Neural cell (in vitro differentiated cells): ENCODE results near the gene ZBTB8A. TPM values are rescaled to one million over a fixed set of nuclear protein-coding genes. Genes with fewer than 3 reads are reported as not detected.

Experiments
- H2AFZ ChIP-seq: fragments of 200-600, 300-800 bp; sonication (generic), shearing (Covaris generic); 2 replicates; pipeline ENCODE4 v1.6.0; 2014; ENCODE audit warnings: low read depth, mild to moderate bottlenecking, antibody characterized with exemption, low read length, moderate library complexity
- H3F3A ChIP-seq: fragments of 200-600 bp; shearing (Covaris generic); 2 replicates; pipeline ENCODE4 v1.6.1; 2016; ENCODE audit warnings: mild to moderate bottlenecking, moderate library complexity, mixed read lengths, antibody characterized with exemption, low read length; ENCODE audit not compliant: insufficient read depth, poor library complexity, severe bottlenecking
- H3K27ac ChIP-seq: fragments of 200-600, 300-800 bp; sonication (generic), shearing (Covaris generic); 2 replicates; pipeline ENCODE4 v1.5.1; 2014; ENCODE audit warnings: mild to moderate bottlenecking, low read length, moderate library complexity
- H3K27me3 ChIP-seq: fragments of 300-800, 200-600 bp; sonication (generic), shearing (Covaris generic); 2 replicates; pipeline ENCODE4 v1.6.0; 2014; ENCODE audit warnings: mild to moderate bottlenecking, low read depth, low read length, moderate library complexity; ENCODE audit not compliant: insufficient read depth
- H3K36me3 ChIP-seq: fragments of 300-800, 200-600 bp; sonication (generic), shearing (Covaris generic); 2 replicates; pipeline ENCODE4 v1.5.1; 2014; ENCODE audit warnings: mild to moderate bottlenecking, antibody characterized with exemption, low read length, moderate library complexity; ENCODE audit not compliant: insufficient read depth
- H3K4me2 ChIP-seq: fragments of 300-800, 200-600 bp; sonication (generic), shearing (Covaris generic); 2 replicates; pipeline ENCODE4 v1.6.0; 2014; ENCODE audit warnings: mild to moderate bottlenecking, low read length
- H3K4me3 ChIP-seq: fragments of 300-800, 200-600 bp; sonication (generic), shearing (Covaris generic); 2 replicates; pipeline ENCODE4 v1.5.1; 2014; ENCODE audit warnings: mild to moderate bottlenecking, low read length, moderate library complexity
- H3K79me2 ChIP-seq: fragments of 200-600 bp; shearing (Covaris generic); replicated peaks from 2 replicates; pipeline ENCODE4 v1.6.0; 2014; ENCODE audit warnings: mild to moderate bottlenecking, low read length, moderate library complexity; ENCODE audit not compliant: insufficient read depth
- H3K9ac ChIP-seq: fragments of 300-800, 200-600 bp; sonication (generic), shearing (Covaris generic); 2 replicates; pipeline ENCODE4 v1.6.1; 2016; ENCODE audit warnings: mild to moderate bottlenecking, low read length, mixed read lengths
- H3K9me2 ChIP-seq: fragments of 200-600 bp; shearing (Covaris generic); 2 replicates; pipeline ENCODE4 v1.6.1; 2016; ENCODE audit warnings: mild to moderate bottlenecking, low read length, mixed read lengths; ENCODE audit not compliant: insufficient read depth
- H3K9me3 ChIP-seq: fragments of 200-600, 300-800 bp; sonication (generic), shearing (Covaris generic); 2 replicates; pipeline ENCODE4 v1.6.1; 2016; ENCODE audit warnings: mild to moderate bottlenecking, mixed run types, low read length, moderate library complexity, mixed read lengths
- H4K20me1 ChIP-seq: fragments of 200-600 bp; shearing (Covaris generic); 2 replicates; pipeline ENCODE4 v1.6.1; 2016; ENCODE audit warnings: mild to moderate bottlenecking, mixed run types; ENCODE audit not compliant: insufficient read depth
- EP300 ChIP-seq: fragments of 450-650 bp; conservative IDR thresholded peaks from 2 replicates; pipeline ENCODE4 v1.6.1; 2014; ENCODE audit warnings: antibody characterized with exemption, mild to moderate bottlenecking, moderate library complexity; ENCODE audit not compliant: poor library complexity, severe bottlenecking
- EZH2 ChIP-seq: fragments of 200-600, 300-800 bp; shearing (Covaris generic), sonication (generic); IDR thresholded peaks from 2 replicates; pipeline ENCODE4 v1.6.1; 2014; ENCODE audit warnings: antibody characterized with exemption, low read length, borderline replicate concordance, mild to moderate bottlenecking; ENCODE audit not compliant: insufficient read depth, poor library complexity, severe bottlenecking
- MXI1 ChIP-seq: fragments of 450-650 bp; conservative IDR thresholded peaks from 2 replicates; pipeline ENCODE4 v1.6.1; 2014; ENCODE audit warnings: antibody characterized with exemption, mild to moderate bottlenecking; ENCODE audit not compliant: poor library complexity, severe bottlenecking
- POLR2AphosphoS5 ChIP-seq: IDR thresholded peaks from 2 replicates; pipeline ENCODE4 v1.6.1; 2012
- RAD21 ChIP-seq: fragments of 450-650 bp; conservative IDR thresholded peaks from 2 replicates; pipeline ENCODE4 v1.6.1; 2014; ENCODE audit warnings: antibody characterized with exemption, mild to moderate bottlenecking, moderate library complexity
- REST ChIP-seq: IDR thresholded peaks from 2 replicates; pipeline ENCODE4 v1.6.1; 2012; ENCODE audit warnings: borderline replicate concordance
- SMC3 ChIP-seq: fragments of 450-650 bp; conservative IDR thresholded peaks from 2 replicates; pipeline ENCODE4 v1.6.1; 2014; ENCODE audit warnings: antibody characterized with exemption, mild to moderate bottlenecking, moderate library complexity; ENCODE audit not compliant: poor library complexity
- TAF1 ChIP-seq: IDR thresholded peaks from 2 replicates; pipeline ENCODE4 v1.6.1; 2012; ENCODE audit warnings: low read depth
- polyA plus RNA-seq: library from polyadenylated mRNA; depleted of rRNA; stranded (reverse); fragments of >200 nt; gene quantifications from 2 replicates; pipeline ENCODE4 v1.2.3, GENCODE V29; 2014
- TF ChIP-seq, protein P1 (sequence below): fragments of 450-650 bp; IDR thresholded peaks from 2 replicates; pipeline ENCODE4 v1.5.1; 2014; ENCODE audit warnings: antibody characterized with exemption, mild to moderate bottlenecking, moderate library complexity; ENCODE audit not compliant: poor library complexity, severe bottlenecking

The ZBTB8A gene
- polyA plus RNA-seq, 1 donor from 2014 or later, result 10.1 TPM

DNA sequence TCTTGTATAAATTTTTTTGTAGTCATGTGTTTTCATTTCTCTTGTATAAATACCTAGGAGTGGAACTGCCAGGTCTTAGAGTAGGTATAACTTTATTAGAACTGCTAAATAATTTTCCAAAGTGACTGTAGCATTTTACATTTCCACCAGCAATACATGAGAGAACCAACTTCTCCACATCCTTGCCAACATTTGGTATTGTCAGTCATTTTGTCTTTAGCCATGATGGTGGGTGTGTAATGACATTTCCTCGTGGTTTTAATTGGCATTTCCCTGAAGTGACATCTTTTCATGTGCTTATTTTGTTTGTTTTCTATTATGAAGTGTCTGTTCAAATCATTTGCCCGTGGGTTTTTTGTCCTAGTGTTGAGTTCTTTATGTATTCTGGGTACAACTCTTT lies 29.7 kb downstream of the ZBTB8A start:
- no peak for TF ChIP-seq REST
- TF ChIP-seq EP300, result no peak
- TF ChIP-seq POLR2AphosphoS5, result no peak
- no peak for TF ChIP-seq EZH2
- TF ChIP-seq, protein P1, sequence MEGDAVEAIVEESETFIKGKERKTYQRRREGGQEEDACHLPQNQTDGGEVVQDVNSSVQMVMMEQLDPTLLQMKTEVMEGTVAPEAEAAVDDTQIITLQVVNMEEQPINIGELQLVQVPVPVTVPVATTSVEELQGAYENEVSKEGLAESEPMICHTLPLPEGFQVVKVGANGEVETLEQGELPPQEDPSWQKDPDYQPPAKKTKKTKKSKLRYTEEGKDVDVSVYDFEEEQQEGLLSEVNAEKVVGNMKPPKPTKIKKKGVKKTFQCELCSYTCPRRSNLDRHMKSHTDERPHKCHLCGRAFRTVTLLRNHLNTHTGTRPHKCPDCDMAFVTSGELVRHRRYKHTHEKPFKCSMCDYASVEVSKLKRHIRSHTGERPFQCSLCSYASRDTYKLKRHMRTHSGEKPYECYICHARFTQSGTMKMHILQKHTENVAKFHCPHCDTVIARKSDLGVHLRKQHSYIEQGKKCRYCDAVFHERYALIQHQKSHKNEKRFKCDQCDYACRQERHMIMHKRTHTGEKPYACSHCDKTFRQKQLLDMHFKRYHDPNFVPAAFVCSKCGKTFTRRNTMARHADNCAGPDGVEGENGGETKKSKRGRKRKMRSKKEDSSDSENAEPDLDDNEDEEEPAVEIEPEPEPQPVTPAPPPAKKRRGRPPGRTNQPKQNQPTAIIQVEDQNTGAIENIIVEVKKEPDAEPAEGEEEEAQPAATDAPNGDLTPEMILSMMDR, result no peak
- no peak for TF ChIP-seq TAF1
- no peak for TF ChIP-seq RAD21
- TF ChIP-seq MXI1, result no peak
- TF ChIP-seq SMC3, result no peak
- Histone ChIP-seq H3K79me2 (no peaks in the 10 kb centered on the region), H3K4me2 (no peak overlapping the region), H3K4me3 (no peak overlapping the region), H3K9me3 (no peaks in the 10 kb centered on the region), H3K27ac (no peak overlapping the region), H4K20me1 (no peaks in the 10 kb centered on the region), H3F3A (no peaks in the 10 kb centered on the region), H3K9ac (no peak overlapping the region), H3K9me2 (no peaks in the 10 kb centered on the region), H3K27me3 (no peaks in the 10 kb centered on the region), H2AFZ (no peak overlapping the region), H3K36me3 (no peaks in the 10 kb centered on the region)

GRCh38 chr1:32580348-32581017 lies 41.3 kb downstream of the ZBTB8A start:
- Histone ChIP-seq H3F3A (no peaks in the 10 kb centered on the region), H4K20me1 (no peaks in the 10 kb centered on the region), H3K9ac (no peak overlapping the region), H3K9me3 (no peaks in the 10 kb centered on the region), H3K36me3 (no peaks in the 10 kb centered on the region), H3K4me3 (no peak overlapping the region), H3K27me3 (no peaks in the 10 kb centered on the region), H3K79me2 (no peaks in the 10 kb centered on the region), H3K27ac (no peak overlapping the region), H3K4me2 (no peak overlapping the region), H2AFZ (no peak overlapping the region), H3K9me2 (no peaks in the 10 kb centered on the region)
- no peak for TF ChIP-seq REST
- TF ChIP-seq, protein P1, result no peak
- no peak for TF ChIP-seq TAF1
- no peak for TF ChIP-seq MXI1
- no peak for TF ChIP-seq RAD21
- TF ChIP-seq EP300, result no peak
